SK-N-SH treated with all-trans-retinoic acid at 6 μM for 48 hours (cell line): ENCODE data around the gene RNPEP.

Source experiments
- ATAC-seq: fragments of 200-7000 bp; cut with Tn5 transposase; 3 replicates; pipeline ENCODE4 v1.9.1; 2020; ENCODE audit warnings: mild to moderate bottlenecking, moderate library complexity
- ARNTL ChIP-seq: fragments of 450-650 bp; formaldehyde crosslinking; IDR thresholded peaks from 2 replicates; pipeline ENCODE4 v1.5.0; 2020; ENCODE audit warnings: low read depth, mild to moderate bottlenecking, moderate library complexity, borderline replicate concordance
- BACH2 ChIP-seq: fragments of 250-450 bp; sonication (Bioruptor Pico); IDR thresholded peaks from 2 replicates; pipeline ENCODE4 v1.9.0; 2021; ENCODE audit warnings: mild to moderate bottlenecking, borderline replicate concordance
- CSDC2 ChIP-seq: fragments of 250-450 bp; sonication (Bioruptor Pico); IDR thresholded peaks from 2 replicates; pipeline ENCODE4 v1.5.0; 2020; ENCODE audit warnings: mild to moderate bottlenecking, moderate library complexity
- GLIS3 ChIP-seq: fragments of 250-450 bp; sonication (Bioruptor Pico); IDR thresholded peaks from 2 replicates; pipeline ENCODE4 v1.5.0; 2020; ENCODE audit warnings: mild to moderate bottlenecking, moderate library complexity
- ISL1 ChIP-seq: fragments of 250-450 bp; sonication (Bioruptor Pico); IDR thresholded peaks from 2 replicates; pipeline ENCODE4 v2.1.2; 2022; ENCODE audit warnings: mild to moderate bottlenecking, moderate library complexity
- PPARA ChIP-seq: fragments of 250-450 bp; sonication (Bioruptor Pico); IDR thresholded peaks from 2 replicates; pipeline ENCODE4 v1.5.0; 2020; ENCODE audit warnings: mild to moderate bottlenecking, borderline replicate concordance
- RARB ChIP-seq: fragments of 250-450 bp; sonication (Bioruptor Pico); IDR thresholded peaks from 2 replicates; pipeline ENCODE4 v1.8.0; 2021; ENCODE audit warnings: mild to moderate bottlenecking, moderate library complexity
- SNAI2 ChIP-seq: fragments of 250-450 bp; sonication (Bioruptor Pico); IDR thresholded peaks from 2 replicates; pipeline ENCODE4 v1.5.0; 2020; ENCODE audit warnings: mild to moderate bottlenecking, moderate library complexity
- TCF4 ChIP-seq: fragments of 250-450 bp; sonication (Bioruptor Pico); IDR thresholded peaks from 2 replicates; pipeline ENCODE4 v1.8.0; 2021; ENCODE audit warnings: mild to moderate bottlenecking, moderate library complexity, borderline replicate concordance
- TOX ChIP-seq: fragments of 250-450 bp; sonication (Bioruptor Pico); IDR thresholded peaks from 2 replicates; pipeline ENCODE4 v1.8.0; 2021; ENCODE audit warnings: mild to moderate bottlenecking, moderate library complexity, borderline replicate concordance
- ZFP3 ChIP-seq: fragments of 250-450 bp; sonication (Bioruptor Pico); IDR thresholded peaks from 2 replicates; pipeline ENCODE4 v1.5.0; 2020; ENCODE audit warnings: mild to moderate bottlenecking, moderate library complexity
- ZFP30 ChIP-seq: fragments of 450-650 bp; formaldehyde crosslinking; IDR thresholded peaks from 2 replicates; pipeline ENCODE4 v1.5.0; 2022; ENCODE audit warnings: mild to moderate bottlenecking, moderate library complexity
- ZNF565 ChIP-seq: fragments of 450-650 bp; formaldehyde crosslinking; conservative IDR thresholded peaks from 2 replicates; pipeline ENCODE4 v1.5.0; 2020; ENCODE audit warnings: low read depth, mild to moderate bottlenecking, moderate library complexity
- ZNF70 ChIP-seq: fragments of 450-650 bp; formaldehyde crosslinking; IDR thresholded peaks from 2 replicates; pipeline ENCODE4 v1.5.0; 2020; ENCODE audit warnings: mild to moderate bottlenecking, moderate library complexity
- ZNF8 ChIP-seq: fragments of 450-650 bp; formaldehyde crosslinking; IDR thresholded peaks from 2 replicates; pipeline ENCODE4 v1.5.0; 2020; ENCODE audit warnings: mild to moderate bottlenecking, moderate library complexity
- TF ChIP-seq, protein P1 (sequence below): fragments of 250-450 bp; sonication (Bioruptor Pico); IDR thresholded peaks from 2 replicates; pipeline ENCODE4 v1.5.0; 2020; ENCODE audit warnings: mild to moderate bottlenecking, moderate library complexity
- TF ChIP-seq, protein P2 (sequence below): fragments of 250-450 bp; sonication (Bioruptor Pico); IDR thresholded peaks from 2 replicates; pipeline ENCODE4 v1.5.1; 2020; ENCODE audit warnings: low read depth, mild to moderate bottlenecking, moderate library complexity
- TF ChIP-seq, protein P3 (sequence below): fragments of 250-450 bp; sonication (Bioruptor Pico); IDR thresholded peaks from 2 replicates; pipeline ENCODE4 v1.8.0; 2020; ENCODE audit warnings: mild to moderate bottlenecking, moderate library complexity, borderline replicate concordance
- TF ChIP-seq, protein P4 (sequence below): fragments of 250-450 bp; sonication (Bioruptor Pico); IDR thresholded peaks from 2 replicates; pipeline ENCODE4 v1.5.1; 2021; ENCODE audit warnings: mild to moderate bottlenecking, moderate library complexity
- TF ChIP-seq, protein P5 (sequence below): fragments of 250-450 bp; sonication (Bioruptor Pico); IDR thresholded peaks from 2 replicates; pipeline ENCODE4 v1.8.0; 2021; ENCODE audit warnings: low read depth, mild to moderate bottlenecking, moderate library complexity, borderline replicate concordance

Gene RNPEP

DNA sequence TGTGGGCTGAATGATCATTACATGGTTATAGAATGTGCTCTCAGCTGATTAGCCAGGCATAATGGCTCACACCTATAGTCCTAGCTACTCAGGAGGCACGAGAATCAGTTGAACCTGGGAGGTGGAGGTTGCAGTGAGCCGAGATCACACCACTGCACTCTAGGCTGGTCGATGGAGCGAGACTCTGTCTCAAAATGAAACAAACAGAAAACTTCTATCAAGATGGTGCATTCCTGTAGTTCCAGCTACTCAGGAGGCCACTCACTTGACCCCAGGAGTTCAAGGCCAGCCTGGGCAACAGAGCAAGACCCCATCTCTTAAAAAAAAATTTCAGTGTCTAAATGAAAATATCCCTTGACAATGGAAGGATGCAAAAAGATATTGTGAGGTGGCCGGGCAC, 16.3 kb upstream of the RNPEP start:
- ATAC-seq = no peak
- TF ChIP-seq GLIS3 (CRISPR knock-in tag) = no peak

DNA sequence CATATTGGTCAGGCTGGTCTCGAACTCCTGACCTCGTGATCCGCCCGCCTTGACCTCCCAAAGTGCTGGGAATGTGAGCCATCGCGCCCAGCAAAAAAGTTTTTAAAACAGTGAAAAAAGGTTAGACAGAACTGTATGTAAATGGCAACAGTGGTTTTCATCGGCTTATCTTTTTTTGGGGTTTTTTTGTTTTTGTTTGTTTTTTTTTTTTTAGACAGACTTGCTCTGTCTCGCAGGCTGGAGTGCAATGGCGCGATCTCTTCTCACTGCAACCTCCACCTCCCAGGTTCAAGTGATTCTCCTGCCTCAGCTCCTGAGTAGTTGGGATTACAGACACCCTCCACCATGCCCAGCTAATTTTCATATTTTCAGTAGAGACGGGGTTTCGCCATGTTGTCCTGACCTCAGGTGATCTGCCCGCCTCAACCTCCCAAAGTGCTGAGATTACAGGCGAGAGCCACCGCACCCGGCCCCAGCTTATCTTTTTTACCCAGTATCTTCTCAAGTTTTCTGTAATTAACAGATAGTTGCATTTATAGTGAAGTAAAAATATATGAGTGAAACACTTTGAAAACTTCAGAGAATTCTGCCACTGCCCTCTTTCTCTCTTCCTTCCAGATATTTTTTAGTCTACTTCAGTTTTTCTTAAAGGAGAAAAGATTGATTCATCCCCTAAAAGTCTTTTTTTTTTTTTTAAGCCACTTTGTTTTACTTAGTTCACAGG, 14.1 kb upstream of the RNPEP start:
- ATAC-seq = no peak
- no peak for TF ChIP-seq ZNF565 (CRISPR knock-in tag)

DNA sequence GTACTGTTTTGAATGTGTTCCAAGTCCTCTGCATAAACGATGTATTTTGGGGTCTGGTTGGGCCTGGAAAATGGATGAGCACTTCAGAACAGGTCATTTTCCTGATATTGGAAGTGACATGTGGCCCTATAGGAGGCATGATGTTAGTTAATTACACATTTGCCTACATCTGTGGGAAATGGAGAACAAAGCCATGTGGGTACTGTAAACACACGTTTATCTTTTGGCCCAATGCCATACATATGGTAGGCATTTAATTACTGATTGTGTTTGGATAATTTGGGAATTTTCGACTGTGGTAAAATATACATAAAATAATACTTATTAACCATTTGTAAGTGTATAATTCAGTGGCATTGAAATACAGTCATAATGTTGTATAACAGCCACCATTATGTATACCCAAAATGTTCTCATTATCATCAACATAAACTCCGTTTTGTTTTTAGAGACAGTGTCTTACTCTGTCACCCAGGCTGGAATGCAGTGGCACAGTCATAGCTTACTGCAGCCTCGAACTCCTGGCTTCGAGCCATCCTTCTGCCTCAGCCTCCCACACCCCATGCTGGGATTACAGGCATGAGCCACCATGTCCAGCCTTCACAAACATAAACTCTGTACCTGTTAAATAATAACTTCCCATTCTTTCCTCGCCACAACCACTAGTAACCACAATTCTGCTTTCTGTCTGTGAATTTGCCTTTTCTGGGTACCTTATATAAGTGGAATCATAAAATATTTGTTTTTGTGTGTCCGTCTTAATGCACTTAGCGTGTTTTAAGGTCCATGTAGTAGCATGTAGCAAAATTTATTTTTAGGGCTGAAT, 11.9 kb upstream of the RNPEP start:
- TF ChIP-seq TCF4 (CRISPR knock-in tag) (peak; percentile 89), TOX (no peak)
- TF ChIP-seq, protein P1, sequence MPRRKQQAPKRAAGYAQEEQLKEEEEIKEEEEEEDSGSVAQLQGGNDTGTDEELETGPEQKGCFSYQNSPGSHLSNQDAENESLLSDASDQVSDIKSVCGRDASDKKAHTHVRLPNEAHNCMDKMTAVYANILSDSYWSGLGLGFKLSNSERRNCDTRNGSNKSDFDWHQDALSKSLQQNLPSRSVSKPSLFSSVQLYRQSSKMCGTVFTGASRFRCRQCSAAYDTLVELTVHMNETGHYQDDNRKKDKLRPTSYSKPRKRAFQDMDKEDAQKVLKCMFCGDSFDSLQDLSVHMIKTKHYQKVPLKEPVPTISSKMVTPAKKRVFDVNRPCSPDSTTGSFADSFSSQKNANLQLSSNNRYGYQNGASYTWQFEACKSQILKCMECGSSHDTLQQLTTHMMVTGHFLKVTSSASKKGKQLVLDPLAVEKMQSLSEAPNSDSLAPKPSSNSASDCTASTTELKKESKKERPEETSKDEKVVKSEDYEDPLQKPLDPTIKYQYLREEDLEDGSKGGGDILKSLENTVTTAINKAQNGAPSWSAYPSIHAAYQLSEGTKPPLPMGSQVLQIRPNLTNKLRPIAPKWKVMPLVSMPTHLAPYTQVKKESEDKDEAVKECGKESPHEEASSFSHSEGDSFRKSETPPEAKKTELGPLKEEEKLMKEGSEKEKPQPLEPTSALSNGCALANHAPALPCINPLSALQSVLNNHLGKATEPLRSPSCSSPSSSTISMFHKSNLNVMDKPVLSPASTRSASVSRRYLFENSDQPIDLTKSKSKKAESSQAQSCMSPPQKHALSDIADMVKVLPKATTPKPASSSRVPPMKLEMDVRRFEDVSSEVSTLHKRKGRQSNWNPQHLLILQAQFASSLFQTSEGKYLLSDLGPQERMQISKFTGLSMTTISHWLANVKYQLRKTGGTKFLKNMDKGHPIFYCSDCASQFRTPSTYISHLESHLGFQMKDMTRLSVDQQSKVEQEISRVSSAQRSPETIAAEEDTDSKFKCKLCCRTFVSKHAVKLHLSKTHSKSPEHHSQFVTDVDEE (CRISPR knock-in tag) = peak; percentile 64; the same call in 1 of the 2 replicates
- no peak for ATAC-seq

DNA sequence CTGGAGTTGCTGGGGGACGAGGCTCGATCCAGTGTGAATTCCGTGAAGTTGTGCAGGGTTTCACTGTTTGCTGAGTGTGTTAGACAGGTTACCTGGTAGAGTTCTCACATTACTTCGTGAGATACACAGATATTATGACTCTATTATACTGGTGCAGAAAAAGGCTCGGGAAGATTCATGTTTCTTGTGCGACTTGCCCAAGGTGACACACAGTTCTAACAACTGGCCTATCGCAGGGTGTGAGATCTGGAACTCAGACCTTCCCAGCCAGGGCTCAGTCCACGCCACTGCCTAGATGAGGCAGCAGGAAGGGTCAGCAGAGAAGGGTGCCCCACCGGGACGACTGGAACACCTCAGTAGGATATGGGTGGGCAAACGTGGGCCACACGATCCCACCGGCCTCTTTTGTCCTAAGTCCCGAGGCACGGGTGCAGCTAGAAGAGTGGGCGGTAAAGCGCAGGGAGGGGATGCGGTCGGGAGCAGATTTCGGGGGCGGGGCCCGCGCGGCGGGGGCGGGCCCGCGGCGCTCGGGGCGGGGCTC, 296 bp upstream of the RNPEP start:
- TF ChIP-seq SNAI2 (CRISPR knock-in tag) = no peak
- TF ChIP-seq ZNF70 (CRISPR knock-in tag) = peak; percentile 97
- peak; percentile 26 for ATAC-seq

DNA sequence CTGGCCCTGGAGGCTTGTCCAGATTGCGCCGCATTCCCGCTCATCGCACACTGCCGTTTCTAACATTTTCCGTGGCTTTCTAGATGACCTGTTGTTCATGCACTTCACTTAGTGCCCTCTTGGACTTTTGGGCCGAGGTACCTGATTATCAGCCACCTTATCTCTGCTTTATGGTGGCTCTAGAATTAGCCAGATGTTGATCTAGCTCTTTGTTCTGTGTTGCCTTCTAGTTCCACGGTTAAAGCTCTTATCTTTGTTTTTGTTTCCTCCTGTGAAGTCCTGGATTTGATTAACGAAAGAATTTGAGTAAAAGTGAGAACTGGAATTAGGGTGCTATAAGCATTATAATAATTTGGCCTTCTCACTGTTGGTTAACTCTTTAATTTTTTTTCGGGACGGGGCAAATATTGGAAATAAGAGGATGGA, 945 bp downstream of the RNPEP start:
- TF ChIP-seq ZFP30 (CRISPR knock-in tag) (no peak), GLIS3 (CRISPR knock-in tag) (no peak), SNAI2 (CRISPR knock-in tag) (no peak), PPARA (CRISPR knock-in tag) (no peak), CSDC2 (CRISPR knock-in tag) (no peak), RARB (CRISPR knock-in tag) (no peak), ZNF565 (CRISPR knock-in tag) (no peak), TOX (no peak), ZFP3 (no peak), BACH2 (CRISPR knock-in tag) (no peak), TCF4 (CRISPR knock-in tag) (no peak), ISL1 (CRISPR knock-in tag) (no peak), ZNF8 (CRISPR knock-in tag) (no peak), ARNTL (CRISPR knock-in tag) (no peak)
- TF ChIP-seq, protein P2, sequence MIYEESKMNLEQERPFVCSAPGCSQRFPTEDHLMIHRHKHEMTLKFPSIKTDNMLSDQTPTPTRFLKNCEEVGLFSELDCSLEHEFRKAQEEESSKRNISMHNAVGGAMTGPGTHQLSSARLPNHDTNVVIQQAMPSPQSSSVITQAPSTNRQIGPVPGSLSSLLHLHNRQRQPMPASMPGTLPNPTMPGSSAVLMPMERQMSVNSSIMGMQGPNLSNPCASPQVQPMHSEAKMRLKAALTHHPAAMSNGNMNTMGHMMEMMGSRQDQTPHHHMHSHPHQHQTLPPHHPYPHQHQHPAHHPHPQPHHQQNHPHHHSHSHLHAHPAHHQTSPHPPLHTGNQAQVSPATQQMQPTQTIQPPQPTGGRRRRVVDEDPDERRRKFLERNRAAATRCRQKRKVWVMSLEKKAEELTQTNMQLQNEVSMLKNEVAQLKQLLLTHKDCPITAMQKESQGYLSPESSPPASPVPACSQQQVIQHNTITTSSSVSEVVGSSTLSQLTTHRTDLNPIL (CRISPR knock-in tag) = no peak
- TF ChIP-seq, protein P3, sequence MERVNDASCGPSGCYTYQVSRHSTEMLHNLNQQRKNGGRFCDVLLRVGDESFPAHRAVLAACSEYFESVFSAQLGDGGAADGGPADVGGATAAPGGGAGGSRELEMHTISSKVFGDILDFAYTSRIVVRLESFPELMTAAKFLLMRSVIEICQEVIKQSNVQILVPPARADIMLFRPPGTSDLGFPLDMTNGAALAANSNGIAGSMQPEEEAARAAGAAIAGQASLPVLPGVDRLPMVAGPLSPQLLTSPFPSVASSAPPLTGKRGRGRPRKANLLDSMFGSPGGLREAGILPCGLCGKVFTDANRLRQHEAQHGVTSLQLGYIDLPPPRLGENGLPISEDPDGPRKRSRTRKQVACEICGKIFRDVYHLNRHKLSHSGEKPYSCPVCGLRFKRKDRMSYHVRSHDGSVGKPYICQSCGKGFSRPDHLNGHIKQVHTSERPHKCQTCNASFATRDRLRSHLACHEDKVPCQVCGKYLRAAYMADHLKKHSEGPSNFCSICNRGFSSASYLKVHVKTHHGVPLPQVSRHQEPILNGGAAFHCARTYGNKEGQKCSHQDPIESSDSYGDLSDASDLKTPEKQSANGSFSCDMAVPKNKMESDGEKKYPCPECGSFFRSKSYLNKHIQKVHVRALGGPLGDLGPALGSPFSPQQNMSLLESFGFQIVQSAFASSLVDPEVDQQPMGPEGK (CRISPR knock-in tag) = no peak
- TF ChIP-seq, protein P1 (CRISPR knock-in tag) = no peak
- TF ChIP-seq, protein P4, sequence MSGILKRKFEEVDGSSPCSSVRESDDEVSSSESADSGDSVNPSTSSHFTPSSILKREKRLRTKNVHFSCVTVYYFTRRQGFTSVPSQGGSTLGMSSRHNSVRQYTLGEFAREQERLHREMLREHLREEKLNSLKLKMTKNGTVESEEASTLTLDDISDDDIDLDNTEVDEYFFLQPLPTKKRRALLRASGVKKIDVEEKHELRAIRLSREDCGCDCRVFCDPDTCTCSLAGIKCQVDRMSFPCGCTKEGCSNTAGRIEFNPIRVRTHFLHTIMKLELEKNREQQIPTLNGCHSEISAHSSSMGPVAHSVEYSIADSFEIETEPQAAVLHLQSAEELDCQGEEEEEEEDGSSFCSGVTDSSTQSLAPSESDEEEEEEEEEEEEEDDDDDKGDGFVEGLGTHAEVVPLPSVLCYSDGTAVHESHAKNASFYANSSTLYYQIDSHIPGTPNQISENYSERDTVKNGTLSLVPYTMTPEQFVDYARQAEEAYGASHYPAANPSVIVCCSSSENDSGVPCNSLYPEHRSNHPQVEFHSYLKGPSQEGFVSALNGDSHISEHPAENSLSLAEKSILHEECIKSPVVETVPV (CRISPR knock-in tag) = no peak
- TF ChIP-seq, protein P5, sequence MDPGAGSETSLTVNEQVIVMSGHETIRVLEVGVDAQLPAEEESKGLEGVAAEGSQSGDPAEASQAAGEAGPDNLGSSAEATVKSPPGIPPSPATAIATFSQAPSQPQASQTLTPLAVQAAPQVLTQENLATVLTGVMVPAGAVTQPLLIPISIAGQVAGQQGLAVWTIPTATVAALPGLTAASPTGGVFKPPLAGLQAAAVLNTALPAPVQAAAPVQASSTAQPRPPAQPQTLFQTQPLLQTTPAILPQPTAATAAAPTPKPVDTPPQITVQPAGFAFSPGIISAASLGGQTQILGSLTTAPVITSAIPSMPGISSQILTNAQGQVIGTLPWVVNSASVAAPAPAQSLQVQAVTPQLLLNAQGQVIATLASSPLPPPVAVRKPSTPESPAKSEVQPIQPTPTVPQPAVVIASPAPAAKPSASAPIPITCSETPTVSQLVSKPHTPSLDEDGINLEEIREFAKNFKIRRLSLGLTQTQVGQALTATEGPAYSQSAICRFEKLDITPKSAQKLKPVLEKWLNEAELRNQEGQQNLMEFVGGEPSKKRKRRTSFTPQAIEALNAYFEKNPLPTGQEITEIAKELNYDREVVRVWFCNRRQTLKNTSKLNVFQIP = no peak
- ATAC-seq = no peak
